Prostate gland (tissue), 2 donors: ENCODE results near the gene DOK6.

ENCODE experiments used
- CTCF ChIP-seq, 4 experiments: fragments of 200-600 bp in 2 of 4; fragments of 450-650 bp in 2 of 4; sonication (generic) in 2 of 4; IDR thresholded peaks; 1 replicate in 3 of 4; 2 replicates in 1 of 4; pipeline ENCODE4 v1.5.1; 2016 to 2019; ENCODE audit warnings: antibody characterized with exemption in 4 of 4, mild to moderate bottlenecking in 2 of 4, moderate library complexity in 2 of 4
- POLR2A ChIP-seq: fragments of 450-650 bp; IDR thresholded peaks from one replicate; pipeline ENCODE4 v1.6.1; 2016; ENCODE audit warnings: antibody characterized with exemption, mild to moderate bottlenecking
- POLR2AphosphoS5 ChIP-seq: sonication (generic); formaldehyde crosslinking; IDR thresholded peaks from one replicate; pipeline ENCODE4 v1.6.1; 2017; ENCODE audit warnings: antibody characterized with exemption

- TF ChIP-seq CTCF (IDR thresholded peaks at IDR 0.05) (no peak), POLR2A (no peak), POLR2AphosphoS5 (no peak)
Observed at GRCh38 chr18:69435000-69435399, 34.3 kb downstream of the DOK6 start.
